AG10803 (cell line): ENCODE measurements around the gene MDGA2.

Experiments used
- DNase-seq: peaks from one replicate; pipeline ENCODE4 v3.0.0; 2010; ENCODE audit warnings: low read depth
- H3K4me3 ChIP-seq: 2 replicates; pipeline ENCODE4 v1.5.1; 2011; ENCODE audit warnings: mild to moderate bottlenecking, low read length, control low read depth
- CTCF ChIP-seq: conservative IDR thresholded peaks from 2 replicates; pipeline ENCODE4 v1.5.1; 2011; ENCODE audit warnings: mild to moderate bottlenecking, low read length, control low read depth, inconsistent platforms

The MDGA2 gene

GRCh38 chr14:47039336-47039735, 636.1 kb downstream of the MDGA2 start:
- H3K4me3 ChIP-seq: no peak overlapping the region
- no peak for DNase-seq
- TF ChIP-seq CTCF: no peak

- TF ChIP-seq CTCF: no peak
- DNase-seq: no peak
- H3K4me3 ChIP-seq: no peak overlapping the region
These were observed 652.7 kb downstream of the MDGA2 start for GRCh38 chr14:47022721-47023120.

- H3K4me3 ChIP-seq: no peak overlapping the region
- DNase-seq: no peak
- TF ChIP-seq CTCF: no peak
These were observed 654.9 kb downstream of the MDGA2 start for GRCh38 chr14:47020500-47020899.

GRCh38 chr14:47012533-47013280, 662.7 kb downstream of the MDGA2 start:
- no peak for TF ChIP-seq CTCF
- no peak for DNase-seq

GRCh38 chr14:47009615-47010014, 665.8 kb downstream of the MDGA2 start:
- no peak for DNase-seq
- no peak for TF ChIP-seq CTCF
- no peak overlapping the region for H3K4me3 ChIP-seq

More at GRCh38 chr14:47012533-47013280, 662.7 kb downstream of the MDGA2 start:
- no peak overlapping the region for H3K4me3 ChIP-seq

GRCh38 chr14:47008732-47009131, 666.7 kb downstream of the MDGA2 start:
- TF ChIP-seq CTCF: no peak
- no peak overlapping the region for H3K4me3 ChIP-seq
- no peak for DNase-seq

GRCh38 chr14:46999661-47000060, 675.7 kb downstream of the MDGA2 start:
- DNase-seq: no peak
- no peak for TF ChIP-seq CTCF
- no peak overlapping the region for H3K4me3 ChIP-seq
